T-helper 1 cell treated with Interleukin-12 subunit alpha and Interleukin-12 subunit beta and Interleukin-4 antibody, amounts not matched to agents 30 μg/mL and 1 μg/mL, for 36 hours (primary cell): ENCODE measurements around the gene EGLN1.

ENCODE experiments used
- H3K27ac Mint-ChIP-seq: one replicate; pipeline ENCODE4 v1.8.0; 2021; ENCODE audit warnings: mild to moderate bottlenecking, mixed read lengths
- H3K27me3 Mint-ChIP-seq: one replicate; pipeline ENCODE4 v1.8.0; 2021; ENCODE audit warnings: low read depth, mixed read lengths
- H3K36me3 Mint-ChIP-seq: one replicate; pipeline ENCODE4 v1.8.0; 2021; ENCODE audit warnings: low read depth, mixed read lengths
- H3K4me1 Mint-ChIP-seq: one replicate; pipeline ENCODE4 v1.8.0; 2021; ENCODE audit warnings: low read depth, mixed read lengths
- H3K4me3 Mint-ChIP-seq: one replicate; pipeline ENCODE4 v1.8.0; 2021; ENCODE audit warnings: mild to moderate bottlenecking, moderate library complexity, mixed read lengths
- H3K9me3 Mint-ChIP-seq: one replicate; pipeline ENCODE4 v1.8.0; 2021; ENCODE audit warnings: mixed read lengths

EGLN1 gene

GRCh38 chr1:231324660-231325059, 97.4 kb downstream of the EGLN1 start:
- Mint-ChIP-seq H3K4me1 (no peaks in the 10 kb centered on the region), H3K9me3 (no peaks in the 10 kb centered on the region), H3K4me3 (no peak overlapping the region), H3K27me3 (peaks cover 4% of the 10 kb centered on the region), H3K36me3 (no peaks in the 10 kb centered on the region), H3K27ac (no peak overlapping the region)

GRCh38 chr1:231322880-231323530, 99.1 kb downstream of the EGLN1 start:
- Mint-ChIP-seq H3K36me3 (no peaks in the 10 kb centered on the region), H3K4me3 (no peak overlapping the region), H3K27me3 (peaks cover 4% of the 10 kb centered on the region), H3K4me1 (no peaks in the 10 kb centered on the region), H3K9me3 (no peaks in the 10 kb centered on the region), H3K27ac (no peak overlapping the region)

- Mint-ChIP-seq H3K36me3 (no peaks in the 10 kb centered on the region), H3K4me3 (no peak overlapping the region), H3K27me3 (peaks cover 3% of the 10 kb centered on the region), H3K27ac (no peak overlapping the region), H3K9me3 (no peaks in the 10 kb centered on the region), H3K4me1 (peaks cover 2% of the 10 kb centered on the region)
Measured at GRCh38 chr1:231319080-231319479, 103.0 kb downstream of the EGLN1 start.

GRCh38 chr1:231318568-231318967, 103.5 kb downstream of the EGLN1 start:
- Mint-ChIP-seq H3K36me3 (no peaks in the 10 kb centered on the region), H3K9me3 (no peaks in the 10 kb centered on the region), H3K4me1 (peaks cover 2% of the 10 kb centered on the region), H3K4me3 (no peak overlapping the region), H3K27ac (no peak overlapping the region), H3K27me3 (peaks cover 3% of the 10 kb centered on the region)

- H3K36me3 Mint-ChIP-seq: no peaks in the 10 kb centered on the region
- H3K4me1 Mint-ChIP-seq: peaks cover 2% of the 10 kb centered on the region
- H3K27ac Mint-ChIP-seq: no peak overlapping the region
- peaks cover 3% of the 10 kb centered on the region for H3K27me3 Mint-ChIP-seq
- H3K4me3 Mint-ChIP-seq: no peak overlapping the region
- H3K9me3 Mint-ChIP-seq: no peaks in the 10 kb centered on the region
Measured at GRCh38 chr1:231318015-231318355, 104.1 kb downstream of the EGLN1 start.

- H3K27ac Mint-ChIP-seq: no peak overlapping the region
- no peak overlapping the region for H3K4me3 Mint-ChIP-seq
- no peaks in the 10 kb centered on the region for H3K9me3 Mint-ChIP-seq
- H3K27me3 Mint-ChIP-seq: peaks cover 3% of the 10 kb centered on the region
- no peaks in the 10 kb centered on the region for H3K36me3 Mint-ChIP-seq
- peaks cover 2% of the 10 kb centered on the region for H3K4me1 Mint-ChIP-seq
Measured at GRCh38 chr1:231317306-231318014, 104.6 kb downstream of the EGLN1 start.

GRCh38 chr1:231315887-231316286, 106.2 kb downstream of the EGLN1 start:
- Mint-ChIP-seq H3K27ac (no peak overlapping the region), H3K4me3 (no peak overlapping the region), H3K4me1 (peaks cover 2% of the 10 kb centered on the region), H3K36me3 (no peaks in the 10 kb centered on the region), H3K27me3 (peaks cover 3% of the 10 kb centered on the region), H3K9me3 (no peaks in the 10 kb centered on the region)
